ENCODE measurements around the gene ABCD4.

Gene ABCD4

GRCh38 chr14:74302634-74303569 lies at the start of gene ABCD4:
Gene ABCD4, minus strand, starts transcription at chr14:74302934. Its CDS starts 22 bp downstream, at chr14:74302912.
- Histone ChIP-seq H3K4me3 (ENCODE audit: low read depth in 1 of 2, low read length in 2 of 2) (peak within 1 kb of the TSS; percentile 94 to 98), H3K4me1 (ENCODE audit: control insufficient read depth in 1 of 2, insufficient read depth in 2 of 2, low read length in 2 of 2) (peaks cover 5 to 8% of the 10 kb centered on the region in 2 donors)

GRCh38 chr14:74350928-74351323 lies 48.2 kb upstream of the ABCD4 start:
- H3K9me3 ChIP-seq (ENCODE audit: control insufficient read depth in 1 of 2, low read length in 2 of 2): no peaks in the 10 kb centered on the region

More at GRCh38 chr14:74302634-74303569, at the start of gene ABCD4:
- Histone ChIP-seq H3K27ac (ENCODE audit: low read length) (peak within 1 kb of the TSS; percentile 67), H3K36me3 (ENCODE audit: control insufficient read depth in 1 of 2, insufficient read depth in 2 of 2, low read length in 2 of 2) (peaks cover 3 to 15% of the 10 kb centered on the region in 2 donors), H3K9me3 (ENCODE audit: control insufficient read depth in 1 of 2, low read length in 2 of 2) (no peaks in the 10 kb centered on the region), H3K27me3 (ENCODE audit: low read depth, low read length) (no peaks in the 10 kb centered on the region)

GRCh38 chr14:74350211-74350927 lies 47.6 kb upstream of the ABCD4 start:
- Histone ChIP-seq H3K27ac (ENCODE audit: low read length) (no peak overlapping the region), H3K4me3 (ENCODE audit: low read depth in 1 of 2, low read length in 2 of 2) (no peak overlapping the region), H3K27me3 (ENCODE audit: low read depth, low read length) (peaks cover 5% of the 10 kb centered on the region)

More at GRCh38 chr14:74350928-74351323, 48.2 kb upstream of the ABCD4 start:
- Histone ChIP-seq H3K27ac (ENCODE audit: low read length) (no peak overlapping the region), H3K4me3 (ENCODE audit: low read depth in 1 of 2, low read length in 2 of 2) (no peak overlapping the region), H3K36me3 (ENCODE audit: control insufficient read depth in 1 of 2, insufficient read depth in 2 of 2, low read length in 2 of 2) (no peaks in the 10 kb centered on the region), H3K27me3 (ENCODE audit: low read depth, low read length) (peaks cover 5% of the 10 kb centered on the region), H3K4me1 (ENCODE audit: control insufficient read depth in 1 of 2, insufficient read depth in 2 of 2, low read length in 2 of 2) (no peaks in the 10 kb centered on the region)

GRCh38 chr14:74349757-74350156 lies 47.0 kb upstream of the ABCD4 start:
- Histone ChIP-seq H3K9me3 (ENCODE audit: control insufficient read depth in 1 of 2, low read length in 2 of 2) (no peaks in the 10 kb centered on the region), H3K27me3 (ENCODE audit: low read depth, low read length) (peaks cover 5% of the 10 kb centered on the region), H3K4me1 (ENCODE audit: control insufficient read depth in 1 of 2, insufficient read depth in 2 of 2, low read length in 2 of 2) (no peaks in the 10 kb centered on the region), H3K36me3 (ENCODE audit: control insufficient read depth in 1 of 2, insufficient read depth in 2 of 2, low read length in 2 of 2) (no peaks in the 10 kb centered on the region), H3K4me3 (ENCODE audit: low read depth in 1 of 2, low read length in 2 of 2) (no peak overlapping the region), H3K27ac (ENCODE audit: low read length) (no peak overlapping the region)

More at GRCh38 chr14:74350211-74350927, 47.6 kb upstream of the ABCD4 start:
- no peaks in the 10 kb centered on the region for H3K9me3 ChIP-seq (ENCODE audit: control insufficient read depth in 1 of 2, low read length in 2 of 2)
- no peaks in the 10 kb centered on the region for H3K4me1 ChIP-seq (ENCODE audit: control insufficient read depth in 1 of 2, insufficient read depth in 2 of 2, low read length in 2 of 2)
- no peaks in the 10 kb centered on the region for H3K36me3 ChIP-seq (ENCODE audit: control insufficient read depth in 1 of 2, insufficient read depth in 2 of 2, low read length in 2 of 2)

- H3K4me3 ChIP-seq (ENCODE audit: low read depth in 1 of 2, low read length in 2 of 2): no peak overlapping the region
- H3K27me3 ChIP-seq (ENCODE audit: low read depth, low read length): peaks cover 5% of the 10 kb centered on the region
- H3K9me3 ChIP-seq (ENCODE audit: control insufficient read depth in 1 of 2, low read length in 2 of 2): no peaks in the 10 kb centered on the region
- H3K27ac ChIP-seq (ENCODE audit: low read length): no peak overlapping the region
- H3K4me1 ChIP-seq (ENCODE audit: control insufficient read depth in 1 of 2, insufficient read depth in 2 of 2, low read length in 2 of 2): no peaks in the 10 kb centered on the region
- H3K36me3 ChIP-seq (ENCODE audit: control insufficient read depth in 1 of 2, insufficient read depth in 2 of 2, low read length in 2 of 2): no peaks in the 10 kb centered on the region
Observed at GRCh38 chr14:74348735-74349463, 46.2 kb upstream of the ABCD4 start.

- Histone ChIP-seq H3K4me3 (ENCODE audit: low read depth in 1 of 2, low read length in 2 of 2) (no peak within 1 kb of the TSS), H3K27me3 (ENCODE audit: low read depth, low read length) (peaks cover 5% of the 10 kb centered on the region), H3K4me1 (ENCODE audit: control insufficient read depth in 1 of 2, insufficient read depth in 2 of 2, low read length in 2 of 2) (no peaks in the 10 kb centered on the region), H3K27ac (ENCODE audit: low read length) (no peak within 1 kb of the TSS), H3K9me3 (ENCODE audit: control insufficient read depth in 1 of 2, low read length in 2 of 2) (no peaks in the 10 kb centered on the region), H3K36me3 (ENCODE audit: control insufficient read depth in 1 of 2, insufficient read depth in 2 of 2, low read length in 2 of 2) (no peaks in the 10 kb centered on the region)
Observed at GRCh38 chr14:74348241-74348734, 45.6 kb upstream of the ABCD4 start, which contains the start of gene VRTN. Gene VRTN, plus strand, starts transcription at chr14:74348471. Its CDS starts 8,313 bp downstream, at chr14:74356784.

DNA sequence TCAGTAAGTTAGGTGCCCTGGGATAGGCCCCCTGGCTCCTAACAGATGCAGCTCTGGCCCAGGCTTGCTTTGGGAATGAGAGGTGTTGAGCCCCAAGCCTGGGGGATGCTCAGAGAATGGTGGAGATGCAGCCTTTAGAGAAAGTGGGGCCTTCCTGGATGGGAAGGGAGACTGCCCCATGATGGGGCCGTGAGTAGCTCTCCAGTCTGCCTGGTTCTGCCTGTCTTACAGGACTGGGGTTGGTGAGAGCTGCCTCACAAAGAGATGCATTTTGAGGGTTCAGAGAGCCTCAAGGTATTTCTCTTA lies 45.0 kb upstream of the ABCD4 start:
- Histone ChIP-seq H3K27me3 (ENCODE audit: low read depth, low read length) (peaks cover 5% of the 10 kb centered on the region), H3K4me3 (ENCODE audit: low read depth in 1 of 2, low read length in 2 of 2) (no peak overlapping the region)

DNA sequence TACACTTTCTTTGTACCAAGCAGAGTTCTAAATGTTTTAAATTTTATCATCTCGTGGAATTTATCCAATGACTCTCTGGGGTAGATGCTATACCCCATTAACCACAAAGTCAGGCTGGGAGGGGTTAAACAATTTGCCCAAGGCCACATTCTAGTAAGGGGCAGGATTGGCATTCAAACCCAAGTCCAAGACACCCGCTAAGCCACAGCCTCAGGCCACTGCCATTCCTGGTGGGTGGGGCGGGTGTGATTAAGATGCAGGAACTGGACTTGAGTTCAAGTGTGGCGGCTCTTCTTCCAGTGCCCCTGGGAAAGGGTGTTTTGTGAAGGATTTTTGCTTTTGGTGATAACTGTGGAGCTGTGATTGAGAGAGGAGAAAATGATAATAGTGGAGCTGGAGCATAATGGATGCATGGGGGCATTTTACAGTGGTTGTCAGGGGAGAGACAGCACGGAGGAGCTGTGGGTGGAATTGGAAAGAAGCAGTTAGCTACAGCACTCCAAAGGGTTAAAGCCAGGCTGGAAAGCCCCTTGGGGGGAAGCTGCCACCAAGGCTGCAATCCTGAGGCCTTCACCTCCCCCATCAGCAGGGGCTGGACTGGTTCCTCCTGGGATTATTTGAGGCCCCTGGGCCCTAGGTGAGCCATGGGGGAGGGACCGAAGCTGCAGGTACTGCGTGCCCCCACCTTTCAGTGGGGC lies 44.5 kb upstream of the ABCD4 start:
- Histone ChIP-seq H3K9me3 (ENCODE audit: control insufficient read depth in 1 of 2, low read length in 2 of 2) (no peaks in the 10 kb centered on the region), H3K27ac (ENCODE audit: low read length) (no peak overlapping the region), H3K4me3 (ENCODE audit: low read depth in 1 of 2, low read length in 2 of 2) (no peak overlapping the region), H3K27me3 (ENCODE audit: low read depth, low read length) (peaks cover 5% of the 10 kb centered on the region), H3K4me1 (ENCODE audit: control insufficient read depth in 1 of 2, insufficient read depth in 2 of 2, low read length in 2 of 2) (no peaks in the 10 kb centered on the region), H3K36me3 (ENCODE audit: control insufficient read depth in 1 of 2, insufficient read depth in 2 of 2, low read length in 2 of 2) (no peaks in the 10 kb centered on the region)

More for the DNA sequence above, 45.0 kb upstream of the ABCD4 start:
- H3K4me1 ChIP-seq (ENCODE audit: control insufficient read depth in 1 of 2, insufficient read depth in 2 of 2, low read length in 2 of 2): no peaks in the 10 kb centered on the region
- no peaks in the 10 kb centered on the region for H3K9me3 ChIP-seq (ENCODE audit: control insufficient read depth in 1 of 2, low read length in 2 of 2)
- H3K36me3 ChIP-seq (ENCODE audit: control insufficient read depth in 1 of 2, insufficient read depth in 2 of 2, low read length in 2 of 2): no peaks in the 10 kb centered on the region
- no peak overlapping the region for H3K27ac ChIP-seq (ENCODE audit: low read length)

- no peak overlapping the region for H3K4me3 ChIP-seq (ENCODE audit: low read depth in 1 of 2, low read length in 2 of 2)
- H3K36me3 ChIP-seq (ENCODE audit: control insufficient read depth in 1 of 2, insufficient read depth in 2 of 2, low read length in 2 of 2): no peaks in the 10 kb centered on the region
- peaks cover 5% of the 10 kb centered on the region for H3K27me3 ChIP-seq (ENCODE audit: low read depth, low read length)
- no peaks in the 10 kb centered on the region for H3K9me3 ChIP-seq (ENCODE audit: control insufficient read depth in 1 of 2, low read length in 2 of 2)
- no peak overlapping the region for H3K27ac ChIP-seq (ENCODE audit: low read length)
- no peaks in the 10 kb centered on the region for H3K4me1 ChIP-seq (ENCODE audit: control insufficient read depth in 1 of 2, insufficient read depth in 2 of 2, low read length in 2 of 2)
Observed at GRCh38 chr14:74346341-74346740, 43.6 kb upstream of the ABCD4 start.

- Histone ChIP-seq H3K27ac (ENCODE audit: low read length) (no peak overlapping the region), H3K9me3 (ENCODE audit: control insufficient read depth in 1 of 2, low read length in 2 of 2) (no peaks in the 10 kb centered on the region), H3K4me3 (ENCODE audit: low read depth in 1 of 2, low read length in 2 of 2) (no peak overlapping the region), H3K36me3 (ENCODE audit: control insufficient read depth in 1 of 2, insufficient read depth in 2 of 2, low read length in 2 of 2) (no peaks in the 10 kb centered on the region), H3K27me3 (ENCODE audit: low read depth, low read length) (no peaks in the 10 kb centered on the region), H3K4me1 (ENCODE audit: control insufficient read depth in 1 of 2, insufficient read depth in 2 of 2, low read length in 2 of 2) (no peaks in the 10 kb centered on the region)
Observed at GRCh38 chr14:74333909-74334308, 31.2 kb upstream of the ABCD4 start.

Data from muscle layer of duodenum (tissue), 2 donors.